ENCODE results near the gene CHADL.
A peak's percentile ranks its signal among the peaks of the same experiment; 100 is the strongest.

Gene CHADL

GRCh38 chr22:41284465-41284864 lies 43.7 kb upstream of the CHADL start:
- H3K4me2 ChIP-seq (ENCODE audit: low read depth, low read length, poor library complexity, severe bottlenecking) = peak overlapping the region; percentile 89
- no peaks in the 10 kb centered on the region for H3K27me3 ChIP-seq (ENCODE audit: insufficient read depth, low read length, poor library complexity, severe bottlenecking)
- no peak for TF ChIP-seq CTCF (conservative IDR thresholded peaks at IDR 0.05; ENCODE audit: low read length)
- TF ChIP-seq EZH2phosphoT487 (IDR thresholded peaks at IDR 0.05; ENCODE audit: borderline replicate concordance) = no peak
- peaks cover 37% of the 10 kb centered on the region for H3K4me1 ChIP-seq (ENCODE audit: insufficient read depth, low read length, poor library complexity, severe bottlenecking)
- H3K4me3 ChIP-seq (ENCODE audit: low read length, poor library complexity, severe bottlenecking) = peak overlapping the region; percentile 88
- H3K36me3 ChIP-seq (ENCODE audit: insufficient read depth, low read length) = peaks cover 8% of the 10 kb centered on the region; the same call in 1 of the 2 replicates
- no peaks in the 10 kb centered on the region for H3K9me3 ChIP-seq (ENCODE audit: insufficient read depth, low read depth, low read length)
- peaks cover 53% of the 10 kb centered on the region for H3K79me2 ChIP-seq (ENCODE audit: insufficient read depth, low read length)
- H3K9me2 ChIP-seq (replicated peaks; ENCODE audit: low read depth, low read length) = no peaks in the 10 kb centered on the region
- no peak overlapping the region for H2AFZ ChIP-seq (ENCODE audit: low read length)
- H3K9ac ChIP-seq (ENCODE audit: low read depth, low read length, poor library complexity, severe bottlenecking) = peak overlapping the region; percentile 80
- H4K20me1 ChIP-seq (ENCODE audit: insufficient read depth, low read length, poor library complexity, severe bottlenecking) = peaks cover 12% of the 10 kb centered on the region
- H3F3A ChIP-seq (ENCODE audit: low read depth) = no peaks in the 10 kb centered on the region

- Histone ChIP-seq H2AFZ (ENCODE audit: low read length) (no peak overlapping the region), H3K27me3 (ENCODE audit: insufficient read depth, low read length, poor library complexity, severe bottlenecking) (no peaks in the 10 kb centered on the region), H4K20me1 (ENCODE audit: insufficient read depth, low read length, poor library complexity, severe bottlenecking) (peaks cover 12% of the 10 kb centered on the region), H3K9me2 (replicated peaks; ENCODE audit: low read depth, low read length) (no peaks in the 10 kb centered on the region), H3K4me3 (ENCODE audit: low read length, poor library complexity, severe bottlenecking) (no peak overlapping the region), H3K9me3 (ENCODE audit: insufficient read depth, low read depth, low read length) (no peaks in the 10 kb centered on the region), H3F3A (ENCODE audit: low read depth) (no peaks in the 10 kb centered on the region), H3K4me1 (ENCODE audit: insufficient read depth, low read length, poor library complexity, severe bottlenecking) (peaks cover 28% of the 10 kb centered on the region), H3K36me3 (ENCODE audit: insufficient read depth, low read length) (peaks cover 24% of the 10 kb centered on the region; the same call in 1 of the 2 replicates), H3K9ac (ENCODE audit: low read depth, low read length, poor library complexity, severe bottlenecking) (no peak overlapping the region), H3K4me2 (ENCODE audit: low read depth, low read length, poor library complexity, severe bottlenecking) (peak overlapping the region; percentile 22), H3K79me2 (ENCODE audit: insufficient read depth, low read length) (peaks cover 52% of the 10 kb centered on the region)
- TF ChIP-seq CTCF (conservative IDR thresholded peaks at IDR 0.05; ENCODE audit: low read length) = no peak
- TF ChIP-seq EZH2phosphoT487 (IDR thresholded peaks at IDR 0.05; ENCODE audit: borderline replicate concordance) = no peak
Measured at GRCh38 chr22:41280854-41281253, 40.1 kb upstream of the CHADL start.

- TF ChIP-seq EZH2phosphoT487 (IDR thresholded peaks at IDR 0.05; ENCODE audit: borderline replicate concordance) (no peak), CTCF (conservative IDR thresholded peaks at IDR 0.05; ENCODE audit: low read length) (no peak)
- no peaks in the 10 kb centered on the region for H3K9me3 ChIP-seq (ENCODE audit: insufficient read depth, low read depth, low read length)
- peaks cover 27% of the 10 kb centered on the region; the same call in 1 of the 2 replicates for H3K36me3 ChIP-seq (ENCODE audit: insufficient read depth, low read length)
- no peak overlapping the region for H2AFZ ChIP-seq (ENCODE audit: low read length)
- no peaks in the 10 kb centered on the region for H3K9me2 ChIP-seq (replicated peaks; ENCODE audit: low read depth, low read length)
- H3K4me1 ChIP-seq (ENCODE audit: insufficient read depth, low read length, poor library complexity, severe bottlenecking) = peaks cover 28% of the 10 kb centered on the region
- peaks cover 44% of the 10 kb centered on the region for H3K79me2 ChIP-seq (ENCODE audit: insufficient read depth, low read length)
- no peak overlapping the region for H3K9ac ChIP-seq (ENCODE audit: low read depth, low read length, poor library complexity, severe bottlenecking)
- no peak overlapping the region for H3K4me2 ChIP-seq (ENCODE audit: low read depth, low read length, poor library complexity, severe bottlenecking)
- no peak overlapping the region for H3K4me3 ChIP-seq (ENCODE audit: low read length, poor library complexity, severe bottlenecking)
- H4K20me1 ChIP-seq (ENCODE audit: insufficient read depth, low read length, poor library complexity, severe bottlenecking) = peaks cover 9% of the 10 kb centered on the region
- no peaks in the 10 kb centered on the region for H3K27me3 ChIP-seq (ENCODE audit: insufficient read depth, low read length, poor library complexity, severe bottlenecking)
- H3F3A ChIP-seq (ENCODE audit: low read depth) = no peaks in the 10 kb centered on the region
Measured at GRCh38 chr22:41280065-41280464, 39.3 kb upstream of the CHADL start.
